Inferior parietal cortex (tissue), 1 donor: Measurements from ENCODE around the gene THSD7B.
"Not testable (repeated sequence)": the region's sequence is repeated elsewhere in the genome, so short reads cannot be mapped to it uniquely, and the experiment has no call there.

ENCODE experiments used
- DNase-seq: peaks from one replicate; pipeline ENCODE4 v3.0.0-alpha.2; 2016; ENCODE audit errors: extremely low spot score

The THSD7B gene

GRCh38 chr2:136956050-136956449 lies 190.7 kb downstream of the THSD7B start:
- no peak for DNase-seq

DNA sequence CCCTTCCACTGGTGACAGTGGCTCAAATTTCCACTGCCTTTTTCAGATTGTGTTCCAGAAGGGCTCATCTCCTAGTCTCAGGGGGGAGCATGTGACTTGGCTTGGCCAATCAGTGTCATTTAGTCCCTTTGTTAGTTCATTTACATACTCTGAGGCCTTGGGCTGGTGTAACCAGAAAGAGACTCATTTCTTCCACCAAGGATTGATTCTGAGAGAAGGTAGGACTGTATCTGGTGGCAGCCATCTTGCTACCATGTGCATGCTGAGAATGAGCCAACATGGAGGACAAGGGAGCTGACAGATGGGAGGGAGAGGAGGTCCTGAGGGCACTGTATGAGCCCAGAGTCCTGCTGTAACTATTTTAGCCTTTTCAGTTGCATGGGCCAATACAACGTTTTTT lies 191.7 kb downstream of the THSD7B start:
- DNase-seq: no peak

DNA sequence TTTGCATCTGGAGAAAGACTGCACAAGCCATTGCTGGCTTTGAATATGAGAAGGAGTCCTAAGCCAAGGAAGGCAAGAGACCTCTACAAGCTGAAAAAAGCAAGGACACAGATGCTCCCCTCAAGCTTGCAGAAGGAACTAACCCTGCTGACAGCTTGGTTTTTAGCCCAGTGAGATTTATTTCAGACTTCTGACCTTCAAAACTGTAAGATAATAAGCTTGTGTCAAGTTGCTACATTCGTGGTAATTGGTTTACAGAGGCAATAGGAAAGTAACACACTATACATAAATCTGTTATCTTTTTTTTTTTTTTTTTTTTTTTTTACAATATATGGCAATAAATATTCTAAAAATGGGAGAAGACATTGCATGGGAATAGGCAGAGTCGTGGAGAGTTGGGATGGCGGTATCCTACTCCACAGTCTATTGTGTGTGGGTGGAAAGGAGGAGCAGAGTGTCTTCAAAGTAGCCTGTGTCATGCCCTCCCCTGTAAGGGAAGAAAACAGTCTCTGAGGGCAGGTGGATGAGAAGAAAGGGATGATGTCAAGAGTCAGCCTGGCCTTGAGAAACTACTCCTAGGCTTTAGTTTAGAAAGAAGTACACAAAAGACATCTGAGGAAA lies 196.9 kb downstream of the THSD7B start:
- DNase-seq: no peak

- DNase-seq: no peak
These were observed 201.1 kb downstream of the THSD7B start for GRCh38 chr2:136966485-136966884.

- no peak for DNase-seq
These were observed 215.0 kb downstream of the THSD7B start for GRCh38 chr2:136980303-136980702.

DNA sequence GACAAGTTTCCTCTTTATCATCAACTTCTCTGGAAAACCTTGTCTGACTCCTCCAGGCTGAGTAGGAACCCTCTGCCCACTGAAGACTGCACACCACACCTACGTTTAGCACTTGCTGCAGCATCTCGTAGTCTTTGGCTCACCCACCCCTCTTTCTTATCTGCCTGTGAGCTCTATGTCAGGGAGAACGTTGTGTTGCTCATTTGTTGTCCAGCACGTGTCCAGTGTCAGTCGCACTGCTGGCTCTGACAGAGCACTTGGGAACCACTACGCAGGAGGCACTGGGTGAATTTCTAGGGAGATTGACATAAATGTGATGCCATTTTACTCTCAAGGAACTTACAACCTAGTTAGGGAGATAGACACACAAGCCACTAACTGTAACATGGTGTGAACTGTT lies 216.3 kb downstream of the THSD7B start:
- not testable (repeated sequence) for DNase-seq

- DNase-seq: no peak
These were observed 219.7 kb downstream of the THSD7B start for GRCh38 chr2:136985044-136985443.

GRCh38 chr2:136986605-136987221 lies 221.4 kb downstream of the THSD7B start:
- DNase-seq: no peak

DNA sequence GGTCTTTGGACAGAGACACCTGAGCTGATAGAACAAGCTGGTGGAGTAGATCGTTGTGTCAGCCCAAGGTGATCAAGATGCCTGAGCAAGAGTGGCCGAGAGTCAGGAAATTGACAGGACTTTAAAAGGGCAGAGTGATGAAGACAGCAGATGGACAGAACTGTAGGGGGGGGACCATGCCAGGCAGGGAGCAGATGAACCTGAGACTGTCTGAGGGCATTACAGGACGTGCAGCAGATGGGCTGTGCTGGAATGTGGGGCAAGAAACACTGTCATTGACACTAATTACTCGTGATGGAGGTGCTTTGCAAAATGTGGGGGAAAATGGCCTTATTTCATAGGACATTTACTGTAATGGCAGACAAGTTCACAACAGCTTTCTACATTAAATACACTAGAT lies 225.0 kb downstream of the THSD7B start:
- no peak for DNase-seq

- no peak for DNase-seq
These were observed 229.4 kb downstream of the THSD7B start for GRCh38 chr2:136994793-136995192.

- DNase-seq: no peak
These were observed 232.2 kb downstream of the THSD7B start for GRCh38 chr2:136997557-136997956.

- DNase-seq: no peak
These were observed 235.5 kb downstream of the THSD7B start for GRCh38 chr2:137000811-137001210.

- no peak for DNase-seq
These were observed 237.6 kb downstream of the THSD7B start for GRCh38 chr2:137002896-137003295.

- no peak for DNase-seq
These were observed 239.9 kb downstream of the THSD7B start for GRCh38 chr2:137005210-137005609.

- DNase-seq: no peak
These were observed 242.6 kb downstream of the THSD7B start for GRCh38 chr2:137007938-137008337.

DNA sequence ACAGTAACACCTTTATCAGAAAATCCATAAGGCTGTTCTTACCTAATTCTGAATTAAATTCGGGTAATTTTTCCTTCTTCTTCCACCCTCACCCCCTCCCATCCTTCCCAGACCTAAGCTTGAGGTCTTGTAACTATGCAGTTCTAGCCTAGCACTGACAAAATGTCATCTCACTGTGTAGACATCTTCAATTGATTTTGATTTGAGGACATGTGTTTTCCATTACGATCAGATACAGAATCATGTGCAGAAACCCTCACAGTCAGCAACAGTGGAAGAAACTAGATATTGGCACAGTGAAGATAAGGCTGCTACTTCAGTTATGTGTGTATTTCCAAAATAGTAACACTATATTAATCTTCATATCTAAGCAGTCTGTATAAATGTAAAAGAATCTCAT lies 244.6 kb downstream of the THSD7B start:
- no peak for DNase-seq

DNA sequence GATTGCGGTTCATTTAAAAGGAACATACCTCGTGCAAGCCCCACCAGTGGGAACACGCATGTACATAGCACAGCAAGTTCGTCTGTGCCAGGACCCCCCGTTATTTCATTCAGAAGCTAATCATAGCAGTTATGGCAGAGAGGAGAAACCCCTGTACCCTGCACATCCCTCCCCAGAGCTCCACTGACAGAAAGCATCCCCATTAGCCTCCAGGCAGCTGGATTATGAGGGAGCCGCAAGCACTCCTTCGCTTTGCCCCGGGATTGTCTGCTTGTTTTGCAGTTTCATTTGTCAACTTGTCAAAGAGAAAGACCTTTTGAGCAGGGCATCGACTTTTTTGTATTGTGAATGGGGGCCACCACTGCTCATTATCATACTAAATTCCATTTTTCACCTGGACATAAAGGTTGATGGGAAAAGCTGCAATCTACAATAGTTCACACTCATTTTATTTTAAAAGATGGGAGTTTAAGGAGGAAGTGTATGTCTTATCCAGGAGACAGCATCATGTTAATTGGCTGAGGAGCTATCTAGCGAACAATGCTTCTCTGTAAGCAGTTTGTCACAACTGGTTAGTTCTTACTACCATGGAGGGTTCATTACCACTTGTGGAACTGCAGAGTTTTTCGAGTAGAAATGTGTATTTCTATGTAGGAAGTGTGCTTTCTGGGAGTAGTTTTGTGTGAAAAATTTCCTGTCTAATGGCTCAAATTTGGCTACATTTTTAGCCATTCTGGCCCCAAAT lies 255.3 kb downstream of the THSD7B start:
- no peak for DNase-seq

DNA sequence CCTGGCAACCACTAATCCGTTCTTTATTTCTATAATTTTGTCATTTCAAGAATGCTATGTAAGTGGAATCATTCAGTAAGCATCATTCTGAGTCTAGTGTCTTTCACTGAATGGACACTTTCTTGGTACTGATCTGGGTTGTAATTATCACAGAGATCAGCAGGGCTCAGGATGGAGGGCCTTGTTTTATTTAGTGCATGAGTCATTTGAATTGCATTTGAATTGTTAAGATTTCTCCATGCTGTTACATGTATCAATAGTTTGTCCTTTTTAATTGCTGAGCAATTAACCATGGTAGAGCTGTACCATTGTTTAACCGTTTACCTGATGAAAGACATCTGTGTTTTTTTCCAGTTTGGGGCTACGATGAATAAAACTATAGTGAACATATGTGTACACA lies 256.4 kb downstream of the THSD7B start:
- DNase-seq: no peak

DNA sequence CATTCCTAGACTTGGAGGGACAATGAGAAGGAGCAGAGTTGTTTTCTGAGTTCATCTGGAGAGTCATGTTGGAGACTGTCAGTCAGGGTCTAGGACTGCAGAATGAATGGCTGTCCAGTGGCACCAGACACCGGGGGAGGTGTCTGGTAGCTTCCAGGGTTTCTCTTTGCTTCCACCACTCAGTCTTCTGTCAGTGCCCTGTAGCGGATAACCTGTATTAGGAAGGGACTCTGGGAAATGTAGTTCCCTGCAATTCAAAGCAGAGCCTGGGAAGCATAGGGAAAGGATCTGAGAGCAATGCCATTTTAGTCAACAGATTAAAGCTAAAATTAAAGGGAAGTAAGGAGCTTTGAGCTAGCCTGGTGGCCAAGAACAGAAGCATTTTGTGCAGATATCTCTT lies 257.9 kb downstream of the THSD7B start:
- no peak for DNase-seq

DNA sequence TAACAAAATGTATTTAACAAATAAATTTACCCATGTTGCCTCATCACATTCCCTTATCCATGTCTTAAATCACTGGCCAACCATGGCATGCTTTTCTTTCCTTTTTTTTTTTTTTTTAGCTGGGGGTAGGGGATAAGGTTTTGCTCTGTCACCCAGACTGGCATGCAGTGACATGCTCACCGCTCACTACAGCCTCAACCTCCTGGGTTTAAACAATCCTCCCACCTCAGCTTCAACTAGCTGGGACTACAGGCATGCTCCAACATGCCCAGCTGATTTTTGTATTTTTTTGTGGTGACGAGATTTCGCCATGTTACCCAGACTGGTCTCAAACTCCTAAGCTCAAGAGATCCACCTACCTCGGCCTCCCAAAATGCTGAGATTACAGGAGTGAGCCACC lies 266.4 kb downstream of the THSD7B start:
- DNase-seq: no peak

- no peak for DNase-seq
These were observed 271.3 kb downstream of the THSD7B start for GRCh38 chr2:137036619-137037018.

DNA sequence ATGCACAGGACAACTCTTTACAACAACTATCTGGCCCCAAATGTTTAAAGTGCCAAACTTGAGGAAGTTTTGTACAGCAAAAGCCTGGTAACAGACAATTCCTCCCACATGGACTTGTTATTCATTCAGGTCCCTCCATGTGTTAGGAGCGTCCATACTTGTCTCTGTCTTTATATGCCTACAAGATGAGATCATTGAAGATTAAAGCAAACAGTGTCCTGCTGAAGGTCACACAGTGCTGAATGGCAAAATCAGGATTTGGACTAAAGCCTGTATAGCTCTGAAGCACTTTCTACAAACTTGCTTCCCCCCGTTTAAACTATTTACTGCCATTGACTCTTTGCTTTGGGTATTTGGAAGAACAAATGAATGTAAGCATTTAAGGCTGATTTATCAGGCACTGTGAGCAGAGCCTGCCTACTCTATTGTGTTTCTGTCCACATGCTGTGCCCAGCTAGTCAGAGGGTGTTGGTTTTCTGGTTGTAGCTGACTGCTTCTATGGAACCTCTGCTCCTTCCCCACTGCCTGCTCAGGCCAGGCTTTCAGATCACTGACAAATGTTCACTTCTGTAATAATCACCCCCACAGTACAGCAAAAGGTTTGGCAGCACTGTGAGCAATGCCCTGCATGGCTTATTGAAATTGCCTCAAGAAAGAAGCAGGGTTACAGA lies 274.3 kb downstream of the THSD7B start:
- DNase-seq: no peak

- no peak for DNase-seq
These were observed 282.0 kb downstream of the THSD7B start for GRCh38 chr2:137047369-137047768.
